OCI-LY7 (cell line): ENCODE data around the gene WDFY4.

Experiments
- CTCF ChIP-seq: fragments of 200-600 bp; sonication (generic); conservative IDR thresholded peaks from 2 replicates; pipeline ENCODE4 v1.5.1; 2014; ENCODE audit warnings: mild to moderate bottlenecking, antibody characterized with exemption, low read length, moderate library complexity, mixed read lengths
- EZH2phosphoT487 ChIP-seq: fragments of 200-600 bp; sonication (generic); IDR thresholded peaks from 2 replicates; pipeline ENCODE4 v1.6.1; 2018; ENCODE audit warnings: low read depth, borderline replicate concordance, mild to moderate bottlenecking, mixed run types, antibody characterized with exemption, low read length, moderate library complexity, mixed read lengths

GRCh38 chr10:48924988-48925387, 240.3 kb downstream of the WDFY4 start:
- no peak for TF ChIP-seq CTCF
- TF ChIP-seq EZH2phosphoT487 = no peak
